HepG2 (cell line): ENCODE data around the gene S100A16. TPM values are rescaled to one million over a fixed set of nuclear protein-coding genes. Genes with fewer than 3 reads are reported as not detected.

ENCODE experiments used
- BRD4 ChIP-seq: sonication (generic); formaldehyde crosslinking; IDR thresholded peaks from 2 replicates; pipeline ENCODE4 v1.4.0; 2020; ENCODE audit warnings: missing genetic modification reagents
- ESRRA ChIP-seq: sonication (generic); formaldehyde crosslinking; IDR thresholded peaks from 2 replicates; pipeline ENCODE4 v1.5.1; 2020; ENCODE audit warnings: mild to moderate bottlenecking, low read depth, missing genetic modification reagents
- ETV5 ChIP-seq: IDR thresholded peaks from 2 replicates; pipeline ENCODE4 v1.6.1; 2018; ENCODE audit warnings: missing biosample characterization, missing genetic modification reagents, inconsistent platforms, borderline replicate concordance
- KDM2A ChIP-seq: sonication (generic); formaldehyde crosslinking; IDR thresholded peaks from 2 replicates; pipeline ENCODE4 v1.4.0; 2020; ENCODE audit warnings: low read depth, missing genetic modification reagents, borderline replicate concordance
- MED1 ChIP-seq: sonication (generic); formaldehyde crosslinking; IDR thresholded peaks from 2 replicates; pipeline ENCODE4 v1.4.0; 2020; ENCODE audit warnings: missing genetic modification reagents
- MYC ChIP-seq: sonication (generic); formaldehyde crosslinking; IDR thresholded peaks from 2 replicates; pipeline ENCODE4 v1.9.0; 2021; ENCODE audit warnings: missing genetic modification reagents, borderline replicate concordance
- POGZ ChIP-seq: sonication (generic); formaldehyde crosslinking; IDR thresholded peaks from 2 replicates; pipeline ENCODE4 v1.4.0; 2020; ENCODE audit warnings: mild to moderate bottlenecking, missing genetic modification reagents
- PPARG ChIP-seq: conservative IDR thresholded peaks from 2 replicates; pipeline ENCODE4 v1.6.1; 2016; ENCODE audit warnings: missing biosample characterization, missing genetic modification reagents
- RARA ChIP-seq: IDR thresholded peaks from 2 replicates; pipeline ENCODE4 v1.6.1; 2016; ENCODE audit warnings: missing genetic modification reagents, missing compliant biosample characterization
- SNAPC2 ChIP-seq: sonication (generic); formaldehyde crosslinking; IDR thresholded peaks from 2 replicates; pipeline ENCODE4 v1.8.1; 2022; ENCODE audit warnings: mild to moderate bottlenecking, missing genetic modification reagents
- ZNF317 ChIP-seq: sonication (generic); formaldehyde crosslinking; IDR thresholded peaks from 2 replicates; pipeline ENCODE4 v1.5.0; 2020; ENCODE audit warnings: mild to moderate bottlenecking, missing genetic modification reagents
- ZNF451 ChIP-seq: sonication (generic); formaldehyde crosslinking; IDR thresholded peaks from 2 replicates; pipeline ENCODE4 v1.5.0; 2020; ENCODE audit warnings: mild to moderate bottlenecking, missing genetic modification reagents
- ZNF468 ChIP-seq: sonication (generic); formaldehyde crosslinking; IDR thresholded peaks from 2 replicates; pipeline ENCODE4 v1.8.0; 2022; ENCODE audit warnings: mild to moderate bottlenecking, moderate library complexity, missing genetic modification reagents
- ZNF672 ChIP-seq: sonication (generic); formaldehyde crosslinking; IDR thresholded peaks from 2 replicates; pipeline ENCODE4 v1.8.1; 2022; ENCODE audit warnings: missing genetic modification reagents
- ZNF761 ChIP-seq: sonication (generic); formaldehyde crosslinking; conservative IDR thresholded peaks from 2 replicates; pipeline ENCODE4 v1.4.0; 2020; ENCODE audit warnings: mild to moderate bottlenecking, missing genetic modification reagents
- ZNF878 ChIP-seq: sonication (generic); formaldehyde crosslinking; IDR thresholded peaks from 2 replicates; pipeline ENCODE4 v1.8.1; 2023; ENCODE audit warnings: mild to moderate bottlenecking, missing genetic modification reagents, moderate library complexity
- ZSCAN31 ChIP-seq: sonication (generic); formaldehyde crosslinking; IDR thresholded peaks from 2 replicates; pipeline ENCODE4 v1.5.0; 2020; ENCODE audit warnings: low read depth, mild to moderate bottlenecking, missing genetic modification reagents
- polyA plus RNA-seq, 8 experiments: library from polyadenylated mRNA; depleted of rRNA in 3 of 8; stranded (reverse) in 7 of 8; unstranded in 1 of 8; fragments of >200 nt; fragmentation: Illumina TruSeq in 4 of 8; extraction: Trizol in 4 of 8; gene quantifications; 2 replicates each; pipeline versions ENCODE4 v1.2.1 to v1.2.3, GENCODE V29; 2011 to 2016; ENCODE audit warnings: low read depth in 4 of 8, missing spikeins in 1 of 8, mixed read lengths in 1 of 8; ENCODE audit not compliant: insufficient read depth in 1 of 8
- total RNA-seq, 5 experiments: library from RNA; depleted of rRNA; stranded (reverse); fragments of >200 nt; fragmentation: Illumina TruSeq; extraction: Trizol; gene quantifications; 2 replicates each; pipeline ENCODE4 v1.2.3, GENCODE V29; 2016; ENCODE audit warnings: low read depth in 1 of 5
- TF ChIP-seq, protein P1 (sequence below), 2 experiments: sonication (generic) in 1 of 2; formaldehyde crosslinking in 1 of 2; IDR thresholded peaks; 2 replicates each; pipeline versions ENCODE4 v1.4.0 to v1.6.1; 2018 to 2020; ENCODE audit warnings: missing genetic modification reagents in 2 of 2, borderline replicate concordance in 1 of 2, low read depth in 1 of 2, mild to moderate bottlenecking in 1 of 2, missing biosample characterization in 1 of 2
- TF ChIP-seq, protein P2 (sequence below): IDR thresholded peaks from 2 replicates; pipeline ENCODE4 v1.6.1; 2018; ENCODE audit warnings: missing genetic modification reagents, mild to moderate bottlenecking, missing compliant biosample characterization
- TF ChIP-seq, protein P3 (sequence below): sonication (generic); formaldehyde crosslinking; IDR thresholded peaks from 2 replicates; pipeline ENCODE4 v1.8.1; 2023; ENCODE audit warnings: mild to moderate bottlenecking, moderate library complexity, missing genetic modification reagents
- TF ChIP-seq, protein P4 (sequence below): IDR thresholded peaks from 2 replicates; pipeline ENCODE4 v1.6.1; 2018; ENCODE audit warnings: missing genetic modification reagents
- TF ChIP-seq, protein P5 (sequence below): sonication (generic); formaldehyde crosslinking; IDR thresholded peaks from 2 replicates; pipeline ENCODE4 v1.8.0; 2023; ENCODE audit warnings: mild to moderate bottlenecking, missing genetic modification reagents
- TF ChIP-seq, protein P6 (sequence below): sonication (generic); formaldehyde crosslinking; IDR thresholded peaks from 2 replicates; pipeline ENCODE4 v1.9.0; 2022; ENCODE audit warnings: low read depth, missing genetic modification reagents

S100A16 gene
- total and polyA plus RNA-seq, 2 of the 13 experiments (the other 11 are each of a cell fraction or from before 2014, with no cell fraction given) = 46.0 to 195 TPM

DNA sequence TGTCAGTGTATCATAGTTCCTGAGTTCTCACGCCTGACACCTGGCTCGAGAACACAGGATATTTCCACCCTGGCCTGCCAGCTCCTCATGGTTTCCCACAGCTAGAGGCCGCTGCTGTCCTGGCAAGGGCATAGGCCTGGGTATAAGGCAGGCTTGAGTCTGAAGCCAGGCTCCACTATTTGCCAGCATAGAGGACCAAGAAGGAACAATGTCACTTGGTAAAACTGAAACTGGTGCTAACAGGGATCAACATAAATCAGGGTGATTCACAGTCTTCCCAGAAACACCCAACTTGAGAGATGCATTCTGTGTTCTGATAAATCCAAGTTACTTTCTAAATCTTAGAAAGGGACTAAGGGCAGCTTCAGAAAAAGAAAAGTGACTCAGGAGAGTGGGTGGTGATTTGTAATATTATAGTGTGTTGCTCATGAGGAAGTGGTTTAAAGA, 40.3 kb downstream of the S100A16 start (continued):
- TF ChIP-seq, protein P1, sequence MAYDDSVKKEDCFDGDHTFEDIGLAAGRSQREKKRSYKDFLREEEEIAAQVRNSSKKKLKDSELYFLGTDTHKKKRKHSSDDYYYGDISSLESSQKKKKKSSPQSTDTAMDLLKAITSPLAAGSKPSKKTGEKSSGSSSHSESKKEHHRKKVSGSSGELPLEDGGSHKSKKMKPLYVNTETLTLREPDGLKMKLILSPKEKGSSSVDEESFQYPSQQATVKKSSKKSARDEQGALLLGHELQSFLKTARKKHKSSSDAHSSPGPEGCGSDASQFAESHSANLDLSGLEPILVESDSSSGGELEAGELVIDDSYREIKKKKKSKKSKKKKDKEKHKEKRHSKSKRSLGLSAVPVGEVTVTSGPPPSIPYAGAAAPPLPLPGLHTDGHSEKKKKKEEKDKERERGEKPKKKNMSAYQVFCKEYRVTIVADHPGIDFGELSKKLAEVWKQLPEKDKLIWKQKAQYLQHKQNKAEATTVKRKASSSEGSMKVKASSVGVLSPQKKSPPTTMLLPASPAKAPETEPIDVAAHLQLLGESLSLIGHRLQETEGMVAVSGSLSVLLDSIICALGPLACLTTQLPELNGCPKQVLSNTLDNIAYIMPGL (CRISPR knock-in tag; IDR thresholded peaks at IDR 0.05; ENCODE audit: borderline replicate concordance in 1 of 2, low read depth in 1 of 2) = peak; percentile 61 to 85; a peak in 2 of 4 replicates
- no peak for TF ChIP-seq ESRRA (CRISPR knock-in tag)
- TF ChIP-seq RARA (CRISPR knock-in tag) = 0 out of 2 replicates have a peak, but pooled peaks have one; percentile 13
- no peak for TF ChIP-seq POGZ (CRISPR knock-in tag)
- TF ChIP-seq, protein P2, sequence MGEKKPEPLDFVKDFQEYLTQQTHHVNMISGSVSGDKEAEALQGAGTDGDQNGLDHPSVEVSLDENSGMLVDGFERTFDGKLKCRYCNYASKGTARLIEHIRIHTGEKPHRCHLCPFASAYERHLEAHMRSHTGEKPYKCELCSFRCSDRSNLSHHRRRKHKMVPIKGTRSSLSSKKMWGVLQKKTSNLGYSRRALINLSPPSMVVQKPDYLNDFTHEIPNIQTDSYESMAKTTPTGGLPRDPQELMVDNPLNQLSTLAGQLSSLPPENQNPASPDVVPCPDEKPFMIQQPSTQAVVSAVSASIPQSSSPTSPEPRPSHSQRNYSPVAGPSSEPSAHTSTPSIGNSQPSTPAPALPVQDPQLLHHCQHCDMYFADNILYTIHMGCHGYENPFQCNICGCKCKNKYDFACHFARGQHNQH (CRISPR knock-in tag) = peak; percentile 44; the same call in 1 of the 2 replicates
- peak; percentile 23; the same call in 1 of the 2 replicates for TF ChIP-seq MYC (CRISPR knock-in tag)
- peak; percentile 56; the same call in 1 of the 2 replicates for TF ChIP-seq KDM2A (CRISPR knock-in tag)
- TF ChIP-seq SNAPC2 (CRISPR knock-in tag) = no peak
- no peak for TF ChIP-seq ZNF451 (CRISPR knock-in tag)
- TF ChIP-seq BRD4 = no peak
- TF ChIP-seq ZSCAN31 (CRISPR knock-in tag) = no peak
- no peak for TF ChIP-seq ZNF468 (CRISPR knock-in tag)
- TF ChIP-seq, protein P3, sequence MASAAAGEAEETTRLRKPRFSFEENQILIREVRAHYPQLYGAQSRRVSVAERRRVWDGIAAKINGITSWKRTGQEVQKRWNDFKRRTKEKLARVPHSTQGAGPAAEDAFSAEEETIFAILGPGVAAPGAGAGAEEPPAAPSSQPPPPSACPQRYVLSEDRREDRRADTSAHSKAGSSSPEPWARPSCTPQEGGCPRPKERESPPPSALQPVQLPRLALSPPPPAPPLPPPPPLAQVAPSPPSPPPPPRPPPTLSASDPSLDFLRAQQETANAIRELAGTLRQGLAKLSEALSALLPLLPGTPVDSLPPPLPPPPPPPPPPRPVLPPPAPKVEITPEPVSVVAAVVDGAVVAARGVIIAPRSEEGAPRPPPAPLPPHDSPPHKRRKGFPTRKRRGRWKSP (CRISPR knock-in tag) = peak; percentile 25; the same call in 1 of the 2 replicates
- TF ChIP-seq, protein P4, sequence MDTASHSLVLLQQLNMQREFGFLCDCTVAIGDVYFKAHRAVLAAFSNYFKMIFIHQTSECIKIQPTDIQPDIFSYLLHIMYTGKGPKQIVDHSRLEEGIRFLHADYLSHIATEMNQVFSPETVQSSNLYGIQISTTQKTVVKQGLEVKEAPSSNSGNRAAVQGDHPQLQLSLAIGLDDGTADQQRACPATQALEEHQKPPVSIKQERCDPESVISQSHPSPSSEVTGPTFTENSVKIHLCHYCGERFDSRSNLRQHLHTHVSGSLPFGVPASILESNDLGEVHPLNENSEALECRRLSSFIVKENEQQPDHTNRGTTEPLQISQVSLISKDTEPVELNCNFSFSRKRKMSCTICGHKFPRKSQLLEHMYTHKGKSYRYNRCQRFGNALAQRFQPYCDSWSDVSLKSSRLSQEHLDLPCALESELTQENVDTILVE (CRISPR knock-in tag) = no peak
- TF ChIP-seq ZNF672 (CRISPR knock-in tag) = no peak
- TF ChIP-seq, protein P5, sequence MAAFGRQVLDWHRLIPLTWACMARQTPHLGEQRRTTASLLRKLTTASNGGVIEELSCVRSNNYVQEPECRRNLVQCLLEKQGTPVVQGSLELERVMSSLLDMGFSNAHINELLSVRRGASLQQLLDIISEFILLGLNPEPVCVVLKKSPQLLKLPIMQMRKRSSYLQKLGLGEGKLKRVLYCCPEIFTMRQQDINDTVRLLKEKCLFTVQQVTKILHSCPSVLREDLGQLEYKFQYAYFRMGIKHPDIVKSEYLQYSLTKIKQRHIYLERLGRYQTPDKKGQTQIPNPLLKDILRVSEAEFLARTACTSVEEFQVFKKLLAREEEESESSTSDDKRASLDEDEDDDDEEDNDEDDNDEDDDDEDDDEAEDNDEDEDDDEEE (CRISPR knock-in tag) = no peak
- 0 out of 2 replicates have a peak, but pooled peaks have one; percentile 24 for TF ChIP-seq PPARG (CRISPR knock-in tag)
- TF ChIP-seq ZNF761 = no peak
- no peak for TF ChIP-seq ZNF317 (CRISPR knock-in tag)
- TF ChIP-seq, protein P6, sequence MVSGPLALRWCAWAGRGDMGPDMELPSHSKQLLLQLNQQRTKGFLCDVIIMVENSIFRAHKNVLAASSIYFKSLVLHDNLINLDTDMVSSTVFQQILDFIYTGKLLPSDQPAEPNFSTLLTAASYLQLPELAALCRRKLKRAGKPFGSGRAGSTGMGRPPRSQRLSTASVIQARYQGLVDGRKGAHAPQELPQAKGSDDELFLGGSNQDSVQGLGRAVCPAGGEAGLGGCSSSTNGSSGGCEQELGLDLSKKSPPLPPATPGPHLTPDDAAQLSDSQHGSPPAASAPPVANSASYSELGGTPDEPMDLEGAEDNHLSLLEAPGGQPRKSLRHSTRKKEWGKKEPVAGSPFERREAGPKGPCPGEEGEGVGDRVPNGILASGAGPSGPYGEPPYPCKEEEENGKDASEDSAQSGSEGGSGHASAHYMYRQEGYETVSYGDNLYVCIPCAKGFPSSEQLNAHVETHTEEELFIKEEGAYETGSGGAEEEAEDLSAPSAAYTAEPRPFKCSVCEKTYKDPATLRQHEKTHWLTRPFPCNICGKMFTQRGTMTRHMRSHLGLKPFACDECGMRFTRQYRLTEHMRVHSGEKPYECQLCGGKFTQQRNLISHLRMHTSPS (CRISPR knock-in tag) = no peak
- TF ChIP-seq ETV5 (CRISPR knock-in tag) = peak; percentile 32; the same call in 1 of the 2 replicates
- no peak for TF ChIP-seq MED1
- no peak for TF ChIP-seq ZNF878
